Upper lobe of right lung (tissue), 1 donor: Measurements from ENCODE around the gene UQCC5. TPM values are rescaled to one million over a fixed set of nuclear protein-coding genes. Genes with fewer than 3 reads are reported as not detected.

Experiments
- ATAC-seq: fragments of 200-7000 bp; cut with Tn5 transposase; one replicate; pipeline ENCODE4 v1.9.1; 2020; ENCODE audit warnings: mild to moderate bottlenecking, moderate library complexity
- DNase-seq: peaks from one replicate; pipeline ENCODE4 v3.0.0-alpha.2; 2020
- H3K27ac ChIP-seq: fragments of 200-600 bp; one replicate; pipeline ENCODE4 v1.8.0; 2022
- H3K27me3 ChIP-seq: fragments of 200-600 bp; one replicate; pipeline ENCODE4 v1.8.0; 2022; ENCODE audit warnings: mild to moderate bottlenecking
- H3K36me3 ChIP-seq: fragments of 200-600 bp; one replicate; pipeline ENCODE4 v1.8.0; 2022
- H3K4me1 ChIP-seq: fragments of 200-600 bp; one replicate; pipeline ENCODE4 v1.8.0; 2022
- H3K4me3 ChIP-seq: fragments of 200-600 bp; one replicate; pipeline ENCODE4 v1.8.0; 2022; ENCODE audit warnings: mild to moderate bottlenecking
- H3K9me3 ChIP-seq: fragments of 200-600 bp; one replicate; pipeline ENCODE4 v1.8.0; 2022
- CTCF ChIP-seq: fragments of 200-600 bp; IDR thresholded peaks from one replicate; pipeline ENCODE4 v1.8.0; 2022; ENCODE audit warnings: antibody characterized with exemption
- intact Hi-C: fragments of 100-400 bp; cut with DNase I; formaldehyde crosslinking; loops from one replicate; pipeline ENCODE4 v1.11.0; 2022
- total RNA-seq: library from RNA; stranded (reverse); fragmentation: NEBNext Ultra II Directional; extraction: Animal tissue kit (Norgen Biotek cat#: 25700); gene quantifications from one replicate; pipeline ENCODE4 v1.2.1, GENCODE V29; 2021
- donor health status: DM: no; HTN: yes; CAD: no; lungs with severe emphysema.

UQCC5 gene
- total RNA-seq, 1 donor from 2014 or later, result 16.6 TPM

DNA sequence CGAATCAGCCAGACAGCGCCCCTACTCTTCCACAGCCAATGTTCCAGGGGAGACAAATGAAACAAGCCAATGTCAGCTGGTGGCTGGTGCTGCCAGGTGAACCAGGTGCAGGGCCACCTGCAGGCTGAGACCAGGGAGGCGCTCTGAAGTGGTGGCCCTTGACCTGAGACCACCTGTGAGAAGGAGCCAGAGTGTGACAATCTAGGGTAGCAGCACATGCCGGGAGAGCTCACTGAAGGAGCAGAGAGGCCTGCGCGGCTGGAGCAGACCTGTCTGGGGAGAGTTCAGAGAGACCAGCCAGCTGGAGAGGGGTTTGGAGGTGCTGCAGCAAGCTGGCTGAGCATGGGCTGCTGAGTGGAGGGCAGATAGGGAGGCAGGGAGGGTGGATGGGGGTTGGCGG is 42.0 kb upstream of the UQCC5 start:
- Histone ChIP-seq H3K36me3 (peaks cover 36% of the 10 kb centered on the region), H3K4me3 (no peak overlapping the region), H3K9me3 (no peaks in the 10 kb centered on the region), H3K4me1 (peaks cover 49% of the 10 kb centered on the region), H3K27me3 (no peaks in the 10 kb centered on the region), H3K27ac (peak overlapping the region; percentile 85)
- ATAC-seq (no peak), DNase-seq (no peak)
- no peak for TF ChIP-seq CTCF
- intact Hi-C loops, result no loop called here

- Histone ChIP-seq H3K27ac (peak within 1 kb of the TSS; percentile 85), H3K36me3 (peaks cover 31% of the 10 kb centered on the region), H3K9me3 (no peaks in the 10 kb centered on the region), H3K4me1 (peaks cover 44% of the 10 kb centered on the region), H3K4me3 (peak within 1 kb of the TSS; percentile 49), H3K27me3 (no peaks in the 10 kb centered on the region)
- peak; percentile 30 for ATAC-seq
- TF ChIP-seq CTCF, result no peak
- intact Hi-C loops, result no loop called here
- DNase-seq, result no peak
Observed at GRCh38 chr3:52494886-52495495, 41.4 kb upstream of the UQCC5 start, which contains the start of gene STAB1. STAB1 (plus strand) TSS chr3:52495338; CDS start chr3:52495414, 76 bp downstream.

GRCh38 chr3:52495777-52496602 is 40.4 kb upstream of the UQCC5 start:
- Histone ChIP-seq H3K4me1 (peaks cover 34% of the 10 kb centered on the region), H3K4me3 (peak overlapping the region; percentile 49)

GRCh38 chr3:52498137-52499054 is 38.0 kb upstream of the UQCC5 start:
- Histone ChIP-seq H3K4me1 (peaks cover 22% of the 10 kb centered on the region), H3K27me3 (no peaks in the 10 kb centered on the region), H3K4me3 (no peak overlapping the region), H3K36me3 (no peaks in the 10 kb centered on the region), H3K9me3 (no peaks in the 10 kb centered on the region), H3K27ac (no peak overlapping the region)
- peak; percentile 79 for DNase-seq
- ATAC-seq, result peak; percentile 78
- intact Hi-C loops, result no loop called here
- no peak for TF ChIP-seq CTCF

More at GRCh38 chr3:52495777-52496602, 40.4 kb upstream of the UQCC5 start:
- H3K27ac ChIP-seq, result peak overlapping the region; percentile 85
- peaks cover 23% of the 10 kb centered on the region for H3K36me3 ChIP-seq
- H3K9me3 ChIP-seq, result no peaks in the 10 kb centered on the region
- intact Hi-C loops, result no loop called here
- no peak for TF ChIP-seq CTCF
- ATAC-seq (peak; percentile 32), DNase-seq (no peak)
- no peaks in the 10 kb centered on the region for H3K27me3 ChIP-seq

GRCh38 chr3:52501046-52501445 is 35.4 kb upstream of the UQCC5 start:
- DNase-seq (no peak), ATAC-seq (no peak)
- no peak for TF ChIP-seq CTCF
- H3K9me3 ChIP-seq, result no peaks in the 10 kb centered on the region
- peaks cover 10% of the 10 kb centered on the region for H3K4me1 ChIP-seq
- no peaks in the 10 kb centered on the region for H3K36me3 ChIP-seq
- H3K27ac ChIP-seq, result no peak overlapping the region
- intact Hi-C loops, result no loop called here
- no peaks in the 10 kb centered on the region for H3K27me3 ChIP-seq
- no peak overlapping the region for H3K4me3 ChIP-seq
